GM19372 (cell line): ENCODE measurements around the gene ZNF213.
A peak's percentile ranks its signal among the peaks of the same experiment; 100 is the strongest.

Experiments used
- ATAC-seq: cut with Tn5 transposase; IDR thresholded peaks from one replicate; pipeline ENCODE4 v1.9.1; 2021; ENCODE audit warnings: mild to moderate bottlenecking, low read depth, moderate library complexity; ENCODE audit not compliant: unreplicated experiment

ZNF213 gene

GRCh38 chr16:3145660-3146059 is 10.8 kb downstream of the ZNF213 start:
- ATAC-seq: no peak

DNA sequence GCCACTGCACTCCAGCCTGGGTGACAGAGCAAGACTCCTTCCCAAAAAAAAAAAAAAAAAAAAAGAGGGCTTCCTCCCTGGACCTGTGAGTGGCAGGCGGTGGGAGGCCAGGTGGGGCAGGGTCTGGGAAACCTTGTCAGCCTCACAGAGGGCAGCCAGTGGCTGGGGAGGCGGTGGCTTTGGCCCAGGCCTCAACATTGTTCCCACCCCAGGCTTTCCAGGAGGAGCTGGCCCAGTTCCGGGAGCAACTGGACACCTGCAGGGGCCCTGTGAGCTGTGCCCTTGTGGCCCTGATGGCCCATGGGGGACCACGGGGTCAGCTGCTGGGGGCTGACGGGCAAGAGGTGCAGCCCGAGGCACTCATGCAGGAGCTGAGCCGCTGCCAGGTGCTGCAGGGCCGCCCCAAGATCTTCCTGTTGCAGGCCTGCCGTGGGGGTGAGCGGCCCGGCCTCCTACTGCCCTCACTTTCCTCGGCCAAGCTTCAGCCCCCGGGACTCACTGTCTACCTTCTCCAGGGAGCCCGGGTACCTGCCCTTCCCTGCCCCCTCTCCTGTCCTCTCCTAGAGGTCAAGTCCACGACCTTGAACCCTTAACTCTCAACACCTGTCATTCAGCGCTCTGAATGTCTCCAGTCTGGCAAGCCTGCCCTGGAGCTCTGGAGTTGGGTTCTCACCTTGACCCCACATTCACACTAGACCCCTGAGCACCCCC is 12.4 kb downstream of the ZNF213 start:
- ATAC-seq: no peak

GRCh38 chr16:3147757-3148104 is 12.9 kb downstream of the ZNF213 start:
- no peak for ATAC-seq

DNA sequence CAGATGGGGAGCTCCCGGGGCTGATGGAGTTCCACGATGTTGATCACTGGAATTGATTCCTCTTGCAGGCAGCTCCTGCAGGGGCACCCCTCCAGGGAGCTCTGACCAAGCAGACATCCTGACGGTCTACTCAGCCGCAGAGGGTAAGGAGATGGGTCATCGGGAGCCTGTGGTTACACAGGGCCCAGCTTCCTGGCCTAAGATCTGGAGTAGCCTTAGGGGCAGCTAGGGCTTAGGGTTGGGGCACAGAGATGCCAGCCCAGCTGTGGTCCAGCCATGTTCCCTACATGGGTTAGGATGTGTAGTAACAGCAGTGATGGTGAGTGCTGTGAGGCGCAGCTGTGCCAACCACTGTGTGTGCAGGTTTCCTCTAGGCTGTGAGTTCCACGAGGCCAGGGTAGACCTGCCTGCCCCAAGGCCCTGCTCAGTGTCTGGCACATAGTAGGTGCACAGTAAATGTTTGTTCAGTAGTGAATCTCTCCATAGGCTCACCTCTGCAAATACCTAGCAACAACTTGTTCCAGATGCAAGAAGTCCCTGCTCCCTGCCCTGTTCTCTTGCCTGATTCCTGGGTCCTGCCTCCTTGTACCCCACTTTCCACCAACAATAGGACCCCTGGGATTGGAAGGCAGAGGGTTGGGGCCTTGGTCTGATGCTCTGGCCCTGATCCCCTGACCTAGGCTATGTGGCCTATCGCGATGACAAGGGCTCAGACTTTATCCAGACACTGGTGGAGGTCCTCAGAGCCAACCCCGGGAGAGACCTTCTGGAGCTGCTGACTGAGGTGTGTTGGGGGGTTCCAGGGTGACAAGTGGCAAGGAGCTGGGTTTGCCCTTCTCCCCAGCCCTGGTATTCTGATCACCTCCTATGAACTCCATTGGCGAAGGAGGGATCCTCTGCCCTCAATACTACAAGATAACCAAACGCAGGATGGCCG is 13.7 kb downstream of the ZNF213 start:
- ATAC-seq: no peak

DNA sequence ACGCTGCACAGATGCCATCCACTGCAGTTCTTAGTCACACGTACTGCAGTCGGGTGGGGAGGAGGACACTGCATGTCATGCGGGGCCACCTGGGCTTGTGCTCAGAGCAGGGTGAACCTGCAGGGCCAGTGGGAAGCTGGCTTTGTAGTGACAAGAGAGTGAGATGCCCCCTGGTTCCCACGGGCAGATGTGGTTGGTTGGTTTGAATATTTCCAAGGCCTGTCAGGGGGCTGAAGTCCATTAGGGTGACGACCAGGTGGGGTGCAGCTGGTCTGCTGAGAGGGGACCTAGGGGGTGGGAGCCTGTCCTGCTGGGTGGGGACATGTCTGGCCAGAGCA is 14.3 kb downstream of the ZNF213 start:
- ATAC-seq: no peak

GRCh38 chr16:3149630-3150345 is 15.0 kb downstream of the ZNF213 start:
- ATAC-seq: peak; percentile 2

DNA sequence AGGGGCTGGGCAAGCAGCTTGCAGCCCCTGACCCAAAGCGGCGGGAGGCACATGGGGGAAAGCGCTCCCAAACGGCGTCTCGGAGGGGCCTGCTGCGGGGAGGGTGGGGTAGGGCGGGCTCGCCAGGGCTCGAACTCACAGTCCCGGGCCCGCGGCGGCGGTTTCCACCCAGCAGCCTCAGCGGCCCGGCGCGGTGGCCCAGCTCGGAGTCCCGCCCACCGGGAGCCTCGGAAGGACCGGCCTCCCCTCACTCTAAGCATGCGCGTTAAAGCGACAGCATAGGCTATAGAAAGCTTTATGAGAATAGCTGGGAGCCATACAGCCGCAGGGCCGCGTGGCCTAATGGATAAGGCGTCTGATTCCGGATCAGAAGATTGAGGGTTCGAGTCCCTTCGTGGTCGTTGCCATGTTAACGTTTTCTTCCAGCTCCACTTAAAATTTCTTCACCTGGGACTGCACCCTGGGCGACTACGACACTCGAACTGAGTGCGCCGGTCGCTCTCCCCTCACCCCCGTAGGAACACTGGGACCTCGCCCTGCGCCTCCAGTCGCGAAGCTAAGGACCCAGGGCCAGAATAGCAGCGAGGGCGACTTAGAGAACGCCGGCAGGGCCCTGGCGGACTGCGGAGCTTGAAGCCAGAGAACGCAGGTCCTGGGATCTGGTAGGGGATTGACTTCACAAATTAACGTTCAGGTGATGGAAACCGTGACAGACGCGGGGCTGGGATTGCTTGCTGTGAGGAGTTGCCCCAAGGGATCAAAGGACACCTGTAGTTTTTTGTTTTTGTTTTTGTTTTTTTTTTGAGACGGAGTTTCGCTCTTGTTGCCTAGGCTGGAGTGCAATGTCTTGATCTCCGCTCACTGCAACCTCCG is 15.8 kb downstream of the ZNF213 start:
- ATAC-seq: peak; percentile 73

DNA sequence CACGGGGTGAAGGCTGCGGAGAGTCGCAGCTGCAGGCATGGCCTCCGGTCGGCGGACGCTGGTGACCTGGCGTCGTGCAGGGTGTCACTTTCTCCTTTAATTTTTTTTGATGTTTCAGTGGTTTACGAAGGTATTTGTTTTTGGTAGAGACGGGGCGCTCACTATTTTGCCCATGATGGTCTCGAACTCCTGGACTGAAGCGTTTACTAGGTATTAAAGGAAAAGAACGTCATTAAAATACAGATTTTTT is 17.1 kb downstream of the ZNF213 start:
- no peak for ATAC-seq

GRCh38 chr16:3152277-3152990 is 17.6 kb downstream of the ZNF213 start:
- no peak for ATAC-seq

- no peak for ATAC-seq
Observed at GRCh38 chr16:3152991-3153368, 18.2 kb downstream of the ZNF213 start.

- ATAC-seq: no peak
Observed at GRCh38 chr16:3155181-3155580, 20.4 kb downstream of the ZNF213 start.

DNA sequence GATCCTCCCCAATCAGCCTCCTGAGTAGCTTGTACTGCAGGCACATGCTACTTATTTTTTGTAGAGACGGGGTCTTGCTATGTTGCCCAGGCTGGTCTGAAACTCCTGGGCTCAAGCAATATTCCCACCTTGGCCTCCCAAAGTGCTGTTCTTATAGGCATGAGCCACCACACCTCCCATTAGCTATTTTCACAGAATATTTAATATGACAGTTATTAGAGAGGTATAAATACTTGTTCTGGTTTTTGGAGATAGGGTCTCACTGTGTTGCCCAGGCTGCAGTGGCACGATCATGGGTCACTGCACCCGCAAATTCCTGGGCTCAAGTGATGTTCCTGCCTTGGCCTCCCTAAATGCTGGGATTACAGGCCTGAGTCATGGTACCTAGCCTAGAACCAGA is 21.1 kb downstream of the ZNF213 start:
- no peak for ATAC-seq

DNA sequence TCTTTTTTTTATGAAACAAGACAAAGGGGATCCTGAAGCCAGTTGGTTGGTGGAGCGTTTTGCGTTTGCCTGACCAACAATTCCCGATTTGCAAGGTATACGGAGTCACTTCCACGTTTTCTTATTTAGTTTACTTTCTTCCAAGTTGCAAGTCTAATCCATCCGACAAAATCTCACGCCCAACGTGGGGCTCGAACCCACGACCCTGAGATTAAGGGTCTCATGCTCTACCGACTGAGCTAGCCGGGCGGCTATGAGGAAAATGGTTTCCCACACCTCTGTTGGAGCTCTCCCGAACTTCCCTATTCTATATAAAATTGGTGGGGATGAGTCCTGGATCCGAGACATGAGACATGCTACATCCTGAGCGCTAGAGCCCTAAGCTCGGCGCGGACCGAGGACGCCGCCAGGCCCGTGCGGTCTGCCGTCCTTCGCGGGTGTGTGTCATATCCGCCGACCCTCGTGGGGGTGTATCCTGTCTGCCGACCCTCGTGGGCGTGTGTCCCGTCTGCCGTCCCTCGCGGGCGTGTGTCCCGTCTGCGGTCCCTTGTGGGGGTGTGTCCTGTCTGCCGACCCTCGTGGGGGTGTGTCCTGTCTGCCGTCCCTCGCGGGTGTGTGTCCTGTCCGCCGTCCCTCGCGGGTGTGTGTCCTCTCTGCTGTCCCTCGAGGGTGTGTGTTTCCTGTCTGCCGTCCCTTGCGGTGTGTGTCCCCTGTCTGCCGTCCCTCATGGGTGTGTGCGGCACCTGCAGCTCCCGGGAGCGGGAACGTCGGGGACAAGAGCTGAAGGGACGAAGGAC is 22.6 kb downstream of the ZNF213 start:
- ATAC-seq: no peak

- no peak for ATAC-seq
Observed at GRCh38 chr16:3158026-3158509, 23.2 kb downstream of the ZNF213 start.

- ATAC-seq: peak; percentile 56
Observed at GRCh38 chr16:3158510-3159314, 23.9 kb downstream of the ZNF213 start.

DNA sequence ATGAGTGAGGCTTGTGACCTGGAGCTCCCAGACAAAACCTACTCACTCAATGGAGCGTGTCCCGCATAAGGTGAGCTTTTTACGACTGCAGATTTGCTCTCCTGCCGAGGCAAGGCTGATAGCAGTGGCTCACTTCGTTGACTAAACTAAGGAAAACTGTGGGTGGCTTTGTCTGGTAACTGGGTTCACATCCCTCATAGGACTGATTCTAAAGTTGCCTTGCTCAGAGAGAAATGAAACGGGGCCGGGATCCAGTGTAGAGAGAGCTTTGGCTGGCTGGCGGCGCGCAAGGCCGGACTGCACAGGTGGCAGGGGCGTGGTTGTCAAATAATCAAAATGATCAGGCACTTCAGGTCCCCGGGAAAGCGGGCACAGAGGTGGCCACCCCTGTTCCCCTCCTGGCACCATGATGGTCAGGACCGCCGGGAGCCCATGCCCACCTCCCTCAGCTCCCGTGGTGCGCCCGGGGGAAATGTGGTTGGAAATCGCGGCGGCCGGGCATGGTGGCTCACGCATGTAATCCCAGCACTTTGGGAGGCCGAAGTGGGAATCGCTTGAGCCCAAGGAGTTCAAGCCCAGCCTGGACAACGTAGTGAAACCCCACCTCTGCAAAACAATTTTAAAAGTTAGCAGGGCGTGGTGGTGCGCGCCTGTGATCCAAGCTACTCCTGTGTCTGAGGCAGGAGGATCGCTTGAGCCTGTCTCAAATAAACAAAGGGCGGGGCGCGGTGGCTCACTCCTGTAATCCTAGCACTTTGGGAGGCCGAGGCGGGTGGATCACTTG is 26.6 kb downstream of the ZNF213 start:
- ATAC-seq: no peak

DNA sequence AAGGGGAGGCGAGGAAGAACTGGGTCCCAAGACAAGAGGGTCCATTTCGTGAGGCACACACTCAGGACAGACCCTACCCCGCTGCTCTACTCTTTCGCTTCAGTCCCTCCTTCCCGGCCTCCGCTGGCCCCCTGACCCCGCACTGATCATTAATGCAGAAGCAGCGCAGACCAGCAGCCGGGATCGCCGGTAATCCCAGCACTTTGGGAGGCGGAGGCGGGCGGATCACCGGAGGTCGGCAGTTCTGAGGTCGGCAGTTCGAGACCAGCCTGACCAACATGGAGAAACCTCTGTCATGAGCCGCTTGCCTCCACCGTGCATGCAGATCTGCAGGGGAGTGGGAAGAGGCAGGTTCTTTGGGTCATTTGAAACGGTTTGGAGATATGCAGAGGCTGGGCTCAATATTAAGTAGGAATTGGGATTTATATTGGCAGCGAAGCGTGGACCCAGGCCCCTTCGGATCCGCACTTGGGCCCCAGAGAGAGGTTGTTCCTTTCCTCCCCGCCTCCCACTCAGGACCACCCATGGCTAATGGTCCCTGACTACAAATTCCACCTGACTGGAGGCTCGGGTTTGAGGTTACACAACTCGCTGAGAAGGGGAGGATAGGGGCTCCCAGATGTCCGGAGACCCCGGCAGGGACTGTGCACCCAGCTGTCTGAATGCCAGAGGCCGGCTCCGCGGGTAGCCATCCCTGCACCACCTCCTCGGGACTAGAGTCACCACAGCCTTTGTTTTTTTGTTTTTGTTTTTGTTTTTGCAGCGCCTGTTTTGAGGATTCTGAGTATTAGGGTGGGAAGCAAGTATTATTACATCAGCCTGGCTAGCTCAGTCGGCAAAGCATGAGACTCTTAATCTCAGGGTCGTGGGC is 29.5 kb downstream of the ZNF213 start:
- ATAC-seq: no peak
